Mucosa of gallbladder (tissue), 1 donor: ENCODE data around the gene MSI2. TPM values are rescaled to one million over a fixed set of nuclear protein-coding genes. Genes with fewer than 3 reads are reported as not detected.
A peak's percentile ranks its signal among the peaks of the same experiment; 100 is the strongest.

Experiments used
- DNase-seq: peaks from one replicate; pipeline ENCODE4 v3.0.0-alpha.2; 2020; ENCODE audit warnings: low spot score
- total RNA-seq: library from RNA; stranded (reverse); gene quantifications from one replicate; pipeline ENCODE4 v1.2.1, GENCODE V29; 2021
- donor health status: DM: no; HTN: no; CAD: no.

Gene MSI2
- total RNA-seq, 1 donor from 2014 or later = 133 TPM

DNA sequence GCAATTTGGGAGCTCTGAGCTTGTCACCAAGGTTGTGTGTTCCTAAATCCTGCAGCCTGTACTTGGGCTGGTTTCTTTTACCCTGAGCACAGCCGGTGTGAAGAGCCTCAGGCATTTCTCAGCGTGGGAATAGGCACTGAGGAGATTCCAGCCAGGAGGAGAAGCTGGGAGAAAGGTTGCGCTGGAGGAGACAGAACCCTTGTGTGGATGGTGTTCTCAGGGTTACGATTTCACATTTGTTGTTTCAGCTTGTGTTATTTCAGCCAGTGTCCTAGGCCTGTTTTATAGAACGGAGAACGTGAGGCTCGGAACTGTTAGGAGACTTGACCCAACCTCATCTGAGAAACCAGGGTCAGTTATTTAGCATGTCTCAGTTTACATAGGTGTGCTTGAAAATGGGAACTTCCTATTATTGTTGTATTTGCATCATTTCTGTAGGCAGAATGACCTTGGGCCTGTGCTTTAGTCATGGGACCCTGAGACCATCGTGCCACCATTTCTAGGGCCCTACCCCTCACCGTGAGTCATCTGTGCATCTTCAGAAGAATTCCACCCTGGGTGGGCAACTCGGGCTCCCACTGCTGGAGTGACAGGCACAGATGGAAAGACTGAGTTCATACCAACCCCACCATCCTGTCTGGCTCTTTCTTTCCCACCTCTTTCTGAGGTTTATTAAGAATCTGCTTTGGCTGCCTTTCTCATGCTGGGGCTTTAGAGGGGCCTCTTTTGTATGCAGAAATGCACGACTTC, 134.9 kb downstream of the MSI2 start:
- no peak for DNase-seq

DNA sequence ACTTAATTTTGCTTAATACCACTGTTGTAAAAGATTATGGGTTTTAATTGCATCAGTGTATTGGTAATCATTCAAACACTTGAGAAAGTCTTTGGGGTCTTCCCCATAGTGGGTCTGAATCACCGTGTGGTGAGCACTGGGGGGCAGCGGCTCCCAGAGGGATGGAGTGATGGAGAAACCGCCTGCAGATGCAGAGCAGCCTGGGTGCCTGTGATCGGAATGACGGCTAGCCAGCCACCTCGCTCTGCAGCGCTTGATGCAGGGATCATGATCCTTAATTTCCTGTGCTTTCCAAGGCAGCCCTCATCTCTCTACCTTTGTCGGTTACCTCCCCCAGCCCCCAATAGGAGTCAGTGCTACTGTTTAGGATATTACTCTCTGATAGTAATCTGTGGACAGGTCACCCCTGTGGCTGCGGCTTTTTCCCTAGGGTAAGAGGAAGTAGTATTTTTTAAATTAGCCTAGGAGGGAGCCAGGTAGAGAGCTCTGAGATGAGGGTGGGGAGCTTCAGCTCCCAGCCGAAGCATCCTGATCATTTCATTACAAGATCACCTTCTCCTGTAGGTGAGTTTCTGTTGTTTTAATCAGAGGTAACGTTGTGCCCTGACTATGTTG, 135.6 kb downstream of the MSI2 start:
- DNase-seq = no peak

DNA sequence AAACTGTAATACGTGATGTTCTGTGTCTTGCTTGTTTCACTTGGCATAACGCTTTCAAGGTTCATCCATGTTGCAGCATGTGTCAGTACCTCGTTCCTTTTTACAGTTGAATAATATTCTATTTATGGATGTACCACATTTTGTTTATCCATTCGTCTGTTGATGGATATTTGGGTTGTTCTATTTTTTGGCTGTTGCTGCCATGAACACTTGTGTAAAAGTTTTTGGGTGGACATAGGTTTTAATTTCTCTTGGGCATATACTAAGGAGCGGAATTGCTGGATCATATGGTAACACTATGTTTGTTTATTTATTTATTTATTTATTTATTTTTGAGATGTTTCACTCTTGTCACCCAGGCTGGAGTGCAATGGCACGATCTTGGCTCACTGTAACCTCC, 137.0 kb downstream of the MSI2 start:
- DNase-seq = no peak

DNA sequence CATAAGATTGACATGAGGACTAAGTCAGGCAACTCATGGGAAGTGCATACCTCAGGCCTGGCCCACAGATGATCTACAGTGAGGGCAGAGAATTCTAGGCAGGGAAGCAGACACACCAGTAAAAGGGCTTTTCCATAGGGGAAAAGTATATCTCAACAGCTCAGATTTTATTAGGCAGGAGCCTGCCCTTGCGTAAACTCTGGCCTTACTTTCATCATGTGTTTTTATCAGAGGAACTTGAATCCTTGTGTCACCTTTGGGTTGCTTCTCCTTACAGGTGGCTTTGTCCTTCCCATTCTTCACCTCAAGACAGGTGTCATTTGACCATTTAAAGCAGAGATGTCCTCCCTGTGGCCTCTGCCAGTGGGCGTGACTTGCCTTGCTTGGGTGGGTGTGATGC, 138.1 kb downstream of the MSI2 start:
- no peak for DNase-seq

DNA sequence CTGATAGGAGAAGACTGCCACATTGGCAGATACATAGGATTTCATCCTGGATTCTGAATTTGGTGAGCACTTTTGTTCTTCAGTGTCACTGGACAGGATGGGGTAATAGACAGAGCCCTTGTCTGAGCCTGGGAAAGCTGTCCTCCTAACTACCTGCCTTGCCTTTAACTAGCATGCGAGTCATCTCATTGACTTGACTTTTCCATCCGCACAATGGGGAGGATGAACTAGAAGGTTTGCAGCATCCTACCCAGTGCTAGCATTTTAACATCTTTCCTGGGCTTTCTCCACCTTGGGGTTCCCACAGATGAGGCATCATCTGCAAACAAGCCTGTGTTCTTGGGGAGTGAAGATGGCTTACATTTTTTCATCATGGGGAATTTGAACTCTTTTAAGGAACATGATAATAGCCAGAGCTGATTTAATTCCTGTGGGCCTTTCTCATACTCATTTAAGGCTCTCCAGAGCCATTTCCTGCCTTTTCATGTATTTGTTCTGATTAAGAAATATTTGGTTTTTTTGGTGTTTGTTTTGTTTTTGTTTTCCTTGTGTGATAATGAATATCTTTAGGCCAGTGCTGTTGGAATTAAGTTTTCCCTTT, 139.5 kb downstream of the MSI2 start:
- DNase-seq = no peak

DNA sequence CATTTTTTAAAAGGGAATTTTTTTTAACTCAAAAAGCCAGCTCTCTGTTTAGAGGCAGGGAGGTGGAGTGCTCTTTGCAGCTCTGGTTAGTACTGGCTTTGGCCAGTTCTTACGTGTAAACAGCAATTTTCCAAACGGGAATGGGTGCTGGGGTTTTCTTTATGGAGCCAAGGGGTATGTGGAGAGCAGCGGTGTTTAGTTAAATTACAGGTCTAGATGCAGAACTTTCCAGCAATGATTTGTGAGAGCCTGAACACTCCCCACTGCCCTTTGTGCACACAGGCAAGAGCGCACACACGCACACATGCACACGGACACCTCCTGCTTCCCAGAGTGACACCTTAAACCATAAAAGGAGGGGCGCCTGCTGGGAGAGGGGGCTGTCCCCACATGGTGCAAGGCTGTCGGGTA, 140.2 kb downstream of the MSI2 start:
- DNase-seq = no peak

DNA sequence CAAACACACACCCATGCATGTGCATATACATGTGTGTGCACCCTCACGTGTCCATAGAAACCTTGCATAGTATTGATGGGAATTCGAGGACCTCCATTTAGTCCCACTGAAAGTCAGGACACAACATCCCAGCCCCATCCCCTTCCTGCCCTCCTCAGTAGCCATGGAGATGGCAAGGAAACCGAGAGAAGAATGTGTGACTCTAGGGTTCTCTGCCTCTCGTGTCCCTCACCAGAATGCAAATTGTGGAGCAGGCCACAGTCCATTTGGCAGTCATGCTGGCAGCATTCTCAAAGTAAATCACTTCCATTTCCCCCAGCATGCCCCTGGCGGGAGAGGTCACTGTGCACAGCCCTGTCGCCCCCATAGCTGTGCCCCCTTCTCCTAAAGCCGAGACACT, 141.1 kb downstream of the MSI2 start:
- DNase-seq = no peak

DNA sequence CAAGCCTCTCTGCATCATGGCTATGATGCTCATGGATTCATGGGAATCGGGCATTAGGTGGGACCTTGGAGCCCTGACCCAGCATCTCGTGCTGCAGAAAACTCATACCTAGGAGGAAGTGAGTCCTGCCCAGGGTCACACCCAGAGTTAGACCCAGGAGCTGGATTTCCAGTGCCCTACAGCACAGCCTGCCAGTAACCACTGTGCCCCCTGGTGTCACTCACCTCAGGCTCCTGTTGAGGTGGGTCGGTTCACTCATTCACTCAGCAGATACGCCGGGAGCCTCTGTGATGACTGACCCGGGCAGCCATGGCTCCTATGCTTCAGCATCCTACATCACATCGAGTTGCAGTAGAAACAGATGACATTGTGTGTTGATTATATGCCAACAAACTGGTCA, 143.4 kb downstream of the MSI2 start:
- no peak for DNase-seq

DNA sequence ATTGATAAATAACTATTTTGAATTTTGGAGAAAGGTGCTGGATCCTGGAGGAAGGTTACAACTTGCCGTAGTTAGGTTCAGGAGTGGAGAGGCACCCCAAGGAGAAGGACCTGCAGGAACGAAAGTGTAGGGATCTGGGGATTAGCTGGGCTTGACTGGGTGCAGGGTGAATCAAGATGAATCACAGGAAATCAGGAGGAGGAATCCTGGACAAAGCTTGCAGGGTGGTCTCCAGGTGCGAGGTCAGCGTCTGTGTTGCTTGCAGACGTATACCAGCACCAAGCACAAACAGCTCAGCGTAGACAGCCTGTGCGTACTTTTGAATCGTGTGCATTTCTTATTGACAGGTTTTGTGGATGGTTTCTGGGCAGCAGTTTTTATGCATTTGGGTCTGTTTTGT, 144.3 kb downstream of the MSI2 start:
- DNase-seq = no peak

DNA sequence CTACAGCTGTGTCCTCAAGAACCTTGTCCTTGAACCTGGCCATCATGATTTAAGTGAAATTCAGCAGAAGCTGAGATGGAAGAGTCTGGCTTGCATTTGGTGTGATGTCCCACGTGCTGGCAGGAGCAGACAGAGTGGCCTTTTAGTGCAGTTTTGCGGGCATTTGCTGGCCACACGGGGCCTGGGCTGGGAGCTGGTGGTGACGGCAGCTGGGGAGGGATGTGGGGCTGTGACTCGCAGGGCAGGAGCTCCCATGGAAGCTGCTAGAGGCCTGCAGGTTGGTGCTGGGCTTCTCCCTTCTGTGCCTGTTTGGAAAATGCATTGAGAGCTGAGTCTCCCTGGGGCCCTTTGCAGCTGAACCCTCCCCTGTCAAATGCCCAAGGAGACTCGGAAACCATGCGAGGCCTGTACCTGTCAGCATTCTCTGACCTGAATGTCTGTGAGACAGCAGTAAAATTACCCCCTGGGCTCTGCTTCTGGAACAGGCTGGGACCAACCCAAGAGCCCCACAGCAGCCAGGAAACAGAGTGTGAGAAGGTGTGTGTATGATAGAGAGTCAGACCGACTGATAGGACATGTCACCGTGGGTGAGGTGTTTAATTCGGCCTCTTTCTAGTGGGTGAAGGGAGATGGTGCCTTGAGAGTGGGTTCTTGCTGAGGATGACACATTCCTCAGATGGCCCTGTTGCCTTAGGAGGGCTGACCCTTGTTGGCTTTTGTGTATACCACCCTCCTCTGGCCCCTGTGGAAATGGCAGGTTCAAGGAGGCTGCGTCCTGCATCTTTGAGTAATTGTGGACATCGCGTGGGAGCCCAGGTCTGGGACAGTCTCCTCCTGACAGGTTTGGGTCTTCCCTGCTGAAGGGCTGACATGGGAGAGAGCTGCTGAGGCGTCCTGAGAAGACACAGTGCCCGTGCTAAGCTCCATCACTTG, 145.5 kb downstream of the MSI2 start:
- DNase-seq = no peak

GRCh38 chr17:57402681-57403180, 146.4 kb downstream of the MSI2 start:
- no peak for DNase-seq

GRCh38 chr17:57403236-57403635, 146.9 kb downstream of the MSI2 start:
- DNase-seq = no peak

DNA sequence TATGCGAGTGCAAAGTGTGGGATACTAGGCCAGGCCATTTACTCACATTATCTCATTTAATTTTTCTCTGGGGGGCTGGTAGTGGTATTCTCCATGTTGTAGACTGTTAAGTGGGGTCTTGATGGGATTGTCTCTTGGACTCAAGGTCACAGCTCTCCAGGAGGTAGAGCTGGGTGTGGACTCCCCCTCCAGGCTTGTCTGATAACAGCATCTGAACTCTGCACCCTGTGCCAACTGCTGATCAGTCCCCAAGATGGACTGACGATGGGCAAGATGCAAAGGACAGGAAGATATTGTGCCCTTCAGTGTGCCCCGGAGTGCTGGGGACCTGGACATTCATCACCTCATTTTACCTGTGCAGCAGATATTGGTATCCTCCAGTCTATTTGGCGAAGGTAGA, 147.8 kb downstream of the MSI2 start:
- no peak for DNase-seq

DNA sequence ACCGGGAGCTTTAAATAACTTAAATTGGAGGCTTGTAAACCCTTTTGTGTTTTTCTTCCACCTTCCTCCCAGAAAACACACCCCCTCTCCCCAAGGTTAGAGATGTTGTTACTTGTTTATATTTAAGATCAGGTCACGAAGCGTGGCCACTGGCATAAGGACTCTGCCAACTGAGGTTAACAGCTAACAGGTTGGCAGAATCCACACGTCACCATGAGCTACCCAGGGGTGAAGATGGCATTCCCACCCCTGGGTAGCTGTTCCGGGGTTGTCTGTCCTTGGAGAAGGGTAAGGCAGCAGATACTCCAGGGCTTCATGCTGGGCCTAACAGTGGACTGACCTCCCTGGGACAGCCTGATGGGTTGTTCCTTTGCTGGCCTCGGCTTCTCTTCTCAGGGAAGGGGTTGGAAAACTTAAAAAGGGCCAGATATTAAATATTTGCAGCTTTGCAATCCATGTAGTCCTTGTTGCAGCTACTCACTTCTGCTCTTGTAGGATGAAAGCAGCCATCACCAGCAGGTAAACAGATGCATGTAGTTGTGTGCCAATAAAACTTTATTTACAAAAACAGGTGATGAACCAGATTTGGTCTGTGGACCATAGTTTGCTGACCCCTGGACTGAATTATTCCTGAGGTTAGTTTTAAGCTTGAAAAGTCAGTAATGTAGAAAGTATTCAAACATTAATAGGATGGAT, 148.6 kb downstream of the MSI2 start:
- DNase-seq = no peak

- no peak for DNase-seq
Measured at GRCh38 chr17:57405491-57406072, 149.3 kb downstream of the MSI2 start.

DNA sequence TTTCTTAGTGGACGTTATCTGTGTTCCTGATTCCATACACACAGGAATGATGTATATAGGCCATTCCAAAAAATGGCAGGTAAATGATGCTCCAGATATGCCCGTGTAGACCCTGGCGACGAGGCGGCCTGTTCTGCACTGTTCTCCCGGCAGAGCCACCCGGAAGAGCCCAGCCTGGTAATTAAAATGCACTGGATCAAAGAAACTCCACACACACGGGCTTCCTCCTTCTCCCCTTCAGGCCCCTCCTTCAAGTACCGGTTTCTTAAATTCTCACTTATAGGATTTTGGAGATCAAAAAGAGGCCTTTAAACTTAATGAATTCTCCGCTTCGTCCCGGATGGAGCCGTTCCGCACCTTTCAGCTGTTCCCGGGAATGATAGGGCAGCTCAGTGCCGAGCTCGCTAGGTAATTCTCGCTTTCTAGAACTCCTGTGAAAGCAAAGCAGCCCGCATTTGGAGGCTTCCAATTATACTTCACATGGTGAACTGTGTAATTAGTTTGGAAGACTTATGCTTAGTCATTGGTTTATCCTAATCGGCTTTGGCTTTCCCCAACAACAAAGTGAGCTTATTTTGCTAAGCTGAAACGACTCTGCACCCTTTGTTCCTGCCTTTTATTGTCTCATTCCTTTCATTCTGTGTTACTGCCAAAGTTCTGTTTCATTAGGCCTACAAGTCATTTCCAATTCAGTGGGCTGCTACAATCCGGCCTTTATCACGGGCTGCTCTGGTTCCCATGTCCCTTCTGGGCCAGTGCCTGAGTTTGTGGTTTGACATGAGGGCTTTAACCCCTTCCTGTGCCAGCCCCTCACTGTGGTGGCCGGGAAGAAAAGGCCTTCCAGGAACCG, 150.0 kb downstream of the MSI2 start:
- DNase-seq = no peak

- DNase-seq = no peak
Measured at GRCh38 chr17:57406981-57407286, 150.6 kb downstream of the MSI2 start.

DNA sequence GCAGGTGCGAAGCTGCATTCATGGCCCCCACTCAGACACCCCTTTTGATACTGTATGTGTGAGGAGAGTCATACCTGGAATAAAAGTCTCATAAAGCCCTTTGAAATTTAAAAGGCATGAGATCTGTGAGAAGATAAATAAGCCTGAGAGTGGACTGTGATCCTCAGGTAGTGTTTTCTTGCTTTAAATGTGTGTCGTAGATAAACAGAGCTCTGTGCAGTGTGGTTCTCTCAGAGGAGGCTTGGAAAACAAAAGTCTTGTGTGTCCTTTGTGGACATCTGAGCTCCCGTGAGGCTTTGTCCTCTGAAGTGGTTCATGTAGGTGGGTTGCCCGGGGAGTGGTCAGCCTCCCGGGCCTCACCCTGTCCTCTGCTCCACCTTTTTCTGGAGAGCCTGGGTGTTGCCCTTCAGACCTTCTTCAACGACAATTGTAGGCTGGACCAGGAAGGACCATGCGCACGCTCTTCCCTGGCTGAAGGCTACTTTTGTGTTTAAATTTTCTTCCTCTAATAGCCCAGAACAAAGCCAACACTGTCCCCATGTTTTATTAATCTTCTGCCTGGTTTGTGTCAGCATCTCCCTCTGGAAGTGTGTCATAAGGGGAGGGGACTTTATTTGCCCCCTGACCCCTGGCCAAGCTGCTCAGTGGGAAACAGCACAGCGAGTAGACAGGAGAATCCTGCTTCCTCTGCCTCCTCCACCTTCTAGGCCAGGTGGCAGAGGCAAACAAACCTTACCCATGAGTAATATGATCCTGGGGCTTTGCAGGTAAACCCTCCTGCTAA, 151.2 kb downstream of the MSI2 start:
- peak; percentile 60 for DNase-seq

DNA sequence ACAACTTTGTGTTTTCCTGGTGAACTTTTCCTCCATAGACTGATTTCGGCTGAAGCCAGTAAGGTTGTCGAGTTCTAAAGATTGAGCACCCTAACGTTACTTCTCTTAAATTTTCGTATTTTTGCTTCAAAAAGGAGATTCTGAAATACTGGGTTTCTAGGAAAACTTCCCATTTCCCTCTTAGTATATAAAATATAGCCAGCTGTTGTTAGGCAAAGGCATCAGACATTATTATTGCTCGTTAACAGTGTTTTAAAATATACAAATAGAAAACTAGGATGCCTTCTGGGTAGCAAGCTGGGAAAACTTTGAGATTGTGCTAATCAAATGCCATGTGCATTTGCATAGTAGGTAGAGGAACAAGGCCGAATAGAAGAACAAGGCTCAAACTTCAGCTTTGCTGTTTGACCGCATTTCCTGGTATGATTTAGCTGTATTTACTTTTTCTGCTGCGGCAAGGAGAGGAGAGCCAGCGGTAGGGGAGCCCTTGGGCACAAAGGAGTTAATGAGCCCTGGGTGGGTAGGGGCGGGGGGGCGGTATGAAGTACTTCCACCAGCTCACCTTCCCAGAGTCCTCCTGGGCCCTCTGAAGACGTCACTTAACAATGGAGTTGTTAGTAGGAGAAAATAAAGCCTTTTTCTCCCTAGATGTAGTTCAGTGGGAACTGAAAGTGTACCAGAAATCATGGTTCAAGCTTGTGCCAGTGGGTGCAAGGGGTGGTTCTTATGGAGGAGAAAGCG, 151.9 kb downstream of the MSI2 start:
- DNase-seq = no peak
